ENCODE data around the gene GSTK1.

The GSTK1 gene

DNA sequence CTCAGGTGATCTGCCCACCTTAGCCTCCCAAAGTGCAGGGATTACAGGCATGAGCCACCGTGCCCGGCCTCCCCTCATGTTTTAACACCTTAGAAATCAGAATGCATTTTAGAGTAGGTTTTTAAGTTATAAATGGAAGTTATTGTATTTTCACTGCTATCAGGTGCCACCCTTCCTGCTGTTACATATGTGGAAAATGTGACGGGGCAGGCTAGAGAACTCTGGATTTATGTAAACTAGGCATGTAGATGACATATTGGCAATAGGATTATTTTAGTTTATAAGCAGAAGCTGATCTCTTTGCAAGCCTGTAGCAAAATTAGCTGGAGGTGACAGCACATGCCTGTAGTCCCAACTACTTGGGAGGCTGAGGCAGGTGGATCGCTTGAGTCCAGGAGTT is 27.1 kb downstream of the GSTK1 start:
- no peak for TF ChIP-seq CTCF (IDR thresholded peaks at IDR 0.05; ENCODE audit: control insufficient read depth, extremely low read depth, insufficient read depth)
- no peak overlapping the region for H3K4me3 ChIP-seq (ENCODE audit: low read depth, low read length)
- DNase-seq (ENCODE audit: low read depth) = no peak

- H3K4me3 ChIP-seq (ENCODE audit: low read depth, low read length) = no peak overlapping the region
- no peak for DNase-seq (ENCODE audit: low read depth)
- TF ChIP-seq CTCF (IDR thresholded peaks at IDR 0.05; ENCODE audit: control insufficient read depth, extremely low read depth, insufficient read depth) = no peak
Observed at GRCh38 chr7:143292876-143293275, 29.6 kb downstream of the GSTK1 start.

DNA sequence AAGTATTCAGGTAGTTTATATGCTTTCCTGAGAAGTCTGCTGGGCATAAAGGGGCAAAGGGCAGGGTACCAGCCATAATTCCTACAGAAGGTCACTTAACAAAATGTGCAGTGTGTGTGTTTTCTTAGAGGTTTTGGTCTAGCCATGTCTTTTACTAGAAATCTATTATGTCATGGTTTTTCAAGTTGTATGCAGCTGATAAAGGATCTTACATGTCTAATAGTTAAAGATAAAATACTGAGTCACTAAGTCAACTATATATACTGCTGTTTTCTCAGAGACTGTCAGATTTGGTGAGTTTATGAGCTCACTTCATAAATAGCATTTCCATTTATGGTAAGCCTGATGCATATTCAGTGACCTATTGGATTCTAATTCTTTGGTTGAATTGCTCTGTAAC is 32.6 kb downstream of the GSTK1 start:
- no peak for DNase-seq (ENCODE audit: low read depth)
- no peak for TF ChIP-seq CTCF (IDR thresholded peaks at IDR 0.05; ENCODE audit: control insufficient read depth, extremely low read depth, insufficient read depth)
- H3K4me3 ChIP-seq (ENCODE audit: low read depth, low read length) = no peak overlapping the region

- no peak for TF ChIP-seq CTCF (IDR thresholded peaks at IDR 0.05; ENCODE audit: control insufficient read depth, extremely low read depth, insufficient read depth)
- H3K4me3 ChIP-seq (ENCODE audit: low read depth, low read length) = no peak overlapping the region
- DNase-seq (ENCODE audit: low read depth) = no peak
Observed at GRCh38 chr7:143296686-143297085, 33.4 kb downstream of the GSTK1 start.

DNA sequence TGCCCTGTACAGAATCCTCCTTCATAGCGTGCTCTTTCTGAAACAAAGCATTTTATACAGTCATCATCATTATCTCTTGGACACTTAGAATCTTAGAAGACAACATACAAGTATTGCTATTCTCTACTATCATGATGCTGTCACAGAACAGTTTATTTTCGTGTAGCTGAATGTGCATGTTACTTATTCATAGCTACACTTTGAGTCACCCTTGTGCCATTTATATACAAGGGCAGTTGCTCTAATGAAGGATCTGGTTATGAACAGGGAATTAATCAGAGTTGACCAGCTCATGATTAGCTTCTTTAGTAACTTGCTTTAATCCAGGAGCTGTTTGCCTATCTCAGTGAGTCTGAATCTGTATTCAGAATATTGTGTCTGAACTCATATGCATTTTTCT is 36.1 kb downstream of the GSTK1 start:
- H3K4me3 ChIP-seq (ENCODE audit: low read depth, low read length) = no peak overlapping the region
- TF ChIP-seq CTCF (IDR thresholded peaks at IDR 0.05; ENCODE audit: control insufficient read depth, extremely low read depth, insufficient read depth) = no peak
- no peak for DNase-seq (ENCODE audit: low read depth)

DNA sequence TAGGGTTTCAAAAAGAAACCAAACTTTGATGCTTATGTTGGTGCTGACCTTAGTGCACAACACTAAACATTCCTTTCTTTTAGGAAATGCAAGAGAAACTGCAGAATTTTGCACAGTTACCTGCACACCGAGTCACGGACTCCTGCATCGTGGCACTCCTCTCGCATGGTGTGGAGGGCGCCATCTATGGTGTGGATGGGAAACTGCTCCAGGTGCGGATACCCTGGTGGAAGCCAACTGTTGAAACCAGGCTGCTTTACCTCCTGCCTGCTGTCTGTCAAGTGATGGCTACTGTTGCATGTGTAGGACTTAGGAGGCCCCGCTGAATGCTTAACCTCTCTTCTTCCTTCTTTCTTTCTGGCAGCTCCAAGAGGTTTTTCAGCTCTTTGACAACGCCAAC is 36.6 kb downstream of the GSTK1 start:
- no peak for DNase-seq (ENCODE audit: low read depth)
- peak; percentile 45; the same call in 1 of the 2 replicates for TF ChIP-seq CTCF (IDR thresholded peaks at IDR 0.05; ENCODE audit: control insufficient read depth, extremely low read depth, insufficient read depth)
- no peak overlapping the region for H3K4me3 ChIP-seq (ENCODE audit: low read depth, low read length)

Data from LNCaP clone FGC (cell line).